B cell (primary cell): ENCODE measurements around the gene CHRNG. TPM values are rescaled to one million over a fixed set of nuclear protein-coding genes. Genes with fewer than 3 reads are reported as not detected.

ENCODE experiments used
- ATAC-seq: fragments of 200-7000 bp; cut with Tn5 transposase; one replicate; pipeline ENCODE4 v1.10.0; 2021; ENCODE audit warnings: low read depth, mild to moderate bottlenecking, moderate number of reproducible peaks, moderate library complexity
- CTCF ChIA-PET: fragments of 350-600 bp; sonication (Branson Sonifier 250); formaldehyde crosslinking; loops from one replicate; lab custom pipeline; 2021; ENCODE audit warnings: antibody characterized with exemption, inconsistent platforms; lab: Charles Lee
- POLR2A ChIA-PET: fragments of 350-600 bp; sonication (Branson Sonifier 250); formaldehyde crosslinking; loops from one replicate; lab custom pipeline; 2021; ENCODE audit warnings: antibody characterized with exemption; lab: Charles Lee
- DNase-seq: peaks from one replicate; pipeline ENCODE4 v3.0.0; 2013
- H2AFZ ChIP-seq: 2 replicates; pipeline ENCODE4 v1.6.1; 2012; ENCODE audit warnings: mild to moderate bottlenecking, low read depth, low read length; ENCODE audit not compliant: insufficient read depth, poor library complexity, severe bottlenecking
- H3K27ac ChIP-seq, 2 donors: 1 replicate in 1 of 2; 2 replicates in 1 of 2; pipeline ENCODE4 v1.5.1; 2012 to 2013; ENCODE audit warnings: low read length in 2 of 2, mild to moderate bottlenecking in 2 of 2, moderate library complexity in 1 of 2
- H3K27me3 ChIP-seq, 4 experiments: fragments of 200-600 bp in 1 of 4; sonication (generic) in 1 of 4; replicated peaks in 1 of 4; 1 replicate in 2 of 4; 2 replicates in 2 of 4; pipeline versions ENCODE4 v1.6.1 to v1.7.0; 2013 to 2016; ENCODE audit warnings: low read length in 3 of 4, mild to moderate bottlenecking in 2 of 4, mixed read lengths in 1 of 4, moderate library complexity in 1 of 4; ENCODE audit not compliant: insufficient read depth in 4 of 4, control insufficient read depth in 3 of 4; ENCODE audit errors: control extremely low read depth in 1 of 4
- H3K36me3 ChIP-seq, 2 experiments: replicated peaks in 1 of 2; 1 replicate in 1 of 2; 2 replicates in 1 of 2; pipeline versions ENCODE4 v1.6.1 to v1.7.1; 2013; ENCODE audit warnings: low read length in 1 of 2; ENCODE audit not compliant: insufficient read depth in 2 of 2, control insufficient read depth in 1 of 2; ENCODE audit errors: control extremely low read depth in 1 of 2, extremely low read depth in 1 of 2
- H3K4me1 ChIP-seq, 2 donors: fragments of 200-600 bp in 1 of 2; sonication (generic) in 1 of 2; 1 replicate in 1 of 2; 2 replicates in 1 of 2; pipeline versions ENCODE4 v1.5.1 to v1.6.1; 2013 to 2017; ENCODE audit warnings: low read length in 2 of 2; ENCODE audit not compliant: control insufficient read depth in 2 of 2, insufficient read depth in 2 of 2
- H3K4me2 ChIP-seq: replicated peaks from 2 replicates; pipeline ENCODE3; 2012; ENCODE audit warnings: mild to moderate bottlenecking, low read depth, low read length; ENCODE audit not compliant: poor library complexity, severe bottlenecking
- H3K4me3 ChIP-seq, 5 experiments: fragments of 200-600 bp in 1 of 5; sonication (generic) in 1 of 5; 1 replicate in 3 of 5; 2 replicates in 2 of 5; pipeline versions ENCODE4 v1.5.1 to v1.7.0; 2011 to 2016; ENCODE audit warnings: low read length in 4 of 5, mild to moderate bottlenecking in 4 of 5, low read depth in 2 of 5, control low read depth in 1 of 5, moderate library complexity in 1 of 5; ENCODE audit not compliant: insufficient read depth in 1 of 5; ENCODE audit errors: control extremely low read depth in 1 of 5, extremely low read depth in 1 of 5
- H3K79me2 ChIP-seq: fragments of 200-600 bp; sonication (generic); one replicate; pipeline ENCODE4 v1.6.0; 2016; ENCODE audit warnings: low read length; ENCODE audit not compliant: control insufficient read depth, insufficient read depth
- H3K9ac ChIP-seq: fragments of 200-600 bp; sonication (generic); 2 replicates; pipeline ENCODE4 v1.6.1; 2017; ENCODE audit warnings: mild to moderate bottlenecking, low read length, moderate library complexity
- H3K9me3 ChIP-seq, 3 donors: one replicate each; pipeline versions ENCODE4 v1.6.1 to v1.7.1; 2013; ENCODE audit warnings: low read length in 2 of 3; ENCODE audit not compliant: control insufficient read depth in 2 of 3, insufficient read depth in 1 of 3; ENCODE audit errors: control extremely low read depth in 1 of 3
- H4K20me1 ChIP-seq: 2 replicates; pipeline ENCODE4 v1.6.0; 2012; ENCODE audit warnings: mild to moderate bottlenecking, low read length; ENCODE audit not compliant: insufficient read depth, control insufficient read depth, poor library complexity, severe bottlenecking
- H3K27ac Mint-ChIP-seq: one replicate; pipeline ENCODE4 v1.8.0; 2021; ENCODE audit warnings: mixed read lengths
- H3K27me3 Mint-ChIP-seq: one replicate; pipeline ENCODE4 v1.8.0; 2021; ENCODE audit warnings: mixed read lengths
- H3K4me1 Mint-ChIP-seq: one replicate; pipeline ENCODE4 v1.8.0; 2021; ENCODE audit warnings: mixed read lengths
- H3K4me3 Mint-ChIP-seq: one replicate; pipeline ENCODE4 v1.8.0; 2021; ENCODE audit warnings: mixed read lengths
- H3K9me3 Mint-ChIP-seq: one replicate; pipeline ENCODE4 v1.8.0; 2022; ENCODE audit warnings: mixed read lengths; ENCODE audit not compliant: insufficient read depth
- EZH2 ChIP-seq: IDR thresholded peaks from 2 replicates; pipeline ENCODE4 v1.6.1; 2012; ENCODE audit warnings: borderline replicate concordance, low read depth, mild to moderate bottlenecking, moderate library complexity, low read length; ENCODE audit not compliant: insufficient read depth, poor library complexity, severe bottlenecking
- WGBS: methylation state at CpG from one replicate; pipeline ENCODE4 v1.1.5; 2013; ENCODE audit warnings: missing lambda C conversion rate; ENCODE audit not compliant: insufficient coverage; 5-methylcytosine and 5-hydroxymethylcytosine counted together
- intact Hi-C: fragments of 100-400 bp; cut with micrococcal nuclease; formaldehyde crosslinking; loops from one replicate; pipeline ENCODE4 v1.10.0; 2022
- polyA plus RNA-seq: library from polyadenylated mRNA; depleted of rRNA; stranded (reverse); fragments of >200 nt; gene quantifications from 2 replicates; pipeline ENCODE4 v1.2.3, GENCODE V29; 2012
- total RNA-seq, 2 donors: library from RNA; stranded (reverse); fragments of 120-200 nt in 1 of 2; gene quantifications; 1 replicate in 1 of 2; 2 replicates in 1 of 2; pipeline versions ENCODE4 v1.2.3 to v1.2.4, GENCODE V29; 2013 to 2022
- TF ChIP-seq, protein P1 (sequence below): fragments of 200-600 bp; IDR thresholded peaks from one replicate; pipeline ENCODE4 v1.8.0; 2022; ENCODE audit warnings: antibody characterized with exemption, mild to moderate bottlenecking

Gene CHRNG
- total and polyA plus RNA-seq, 2 donors (not counting 1 experiment from before 2014, with no cell fraction given) = not detected

- peaks cover 0 to 3% of the 10 kb centered on the region in 2 experiments for H3K36me3 ChIP-seq
- H3K9me3 Mint-ChIP-seq = no peaks in the 10 kb centered on the region
- POLR2A ChIA-PET = no interaction called here
- WGBS = 86% methylated on average over 17 of the region's 18 CpGs
- H3K4me2 ChIP-seq = no peak overlapping the region
- H3K27me3 Mint-ChIP-seq = no peaks in the 10 kb centered on the region
- DNase-seq (no peak), ATAC-seq (no peak)
- no peak overlapping the region for H3K27ac ChIP-seq
- H3K4me1 Mint-ChIP-seq = no peaks in the 10 kb centered on the region
- no peak overlapping the region for H3K9ac ChIP-seq
- no peak overlapping the region for H3K27ac Mint-ChIP-seq
- no peaks in the 10 kb centered on the region for H4K20me1 ChIP-seq
- peaks cover 0 to 4% (median 0%) of the 10 kb centered on the region in 3 donors for H3K9me3 ChIP-seq
- intact Hi-C loops = no loop called here
- no peak overlapping the region for H3K4me3 Mint-ChIP-seq
- no peak overlapping the region for H2AFZ ChIP-seq
- CTCF ChIA-PET = no interaction called here
- H3K4me3 ChIP-seq = no peak overlapping the region
- H3K27me3 ChIP-seq = no peaks in the 10 kb centered on the region
- TF ChIP-seq, protein P1, sequence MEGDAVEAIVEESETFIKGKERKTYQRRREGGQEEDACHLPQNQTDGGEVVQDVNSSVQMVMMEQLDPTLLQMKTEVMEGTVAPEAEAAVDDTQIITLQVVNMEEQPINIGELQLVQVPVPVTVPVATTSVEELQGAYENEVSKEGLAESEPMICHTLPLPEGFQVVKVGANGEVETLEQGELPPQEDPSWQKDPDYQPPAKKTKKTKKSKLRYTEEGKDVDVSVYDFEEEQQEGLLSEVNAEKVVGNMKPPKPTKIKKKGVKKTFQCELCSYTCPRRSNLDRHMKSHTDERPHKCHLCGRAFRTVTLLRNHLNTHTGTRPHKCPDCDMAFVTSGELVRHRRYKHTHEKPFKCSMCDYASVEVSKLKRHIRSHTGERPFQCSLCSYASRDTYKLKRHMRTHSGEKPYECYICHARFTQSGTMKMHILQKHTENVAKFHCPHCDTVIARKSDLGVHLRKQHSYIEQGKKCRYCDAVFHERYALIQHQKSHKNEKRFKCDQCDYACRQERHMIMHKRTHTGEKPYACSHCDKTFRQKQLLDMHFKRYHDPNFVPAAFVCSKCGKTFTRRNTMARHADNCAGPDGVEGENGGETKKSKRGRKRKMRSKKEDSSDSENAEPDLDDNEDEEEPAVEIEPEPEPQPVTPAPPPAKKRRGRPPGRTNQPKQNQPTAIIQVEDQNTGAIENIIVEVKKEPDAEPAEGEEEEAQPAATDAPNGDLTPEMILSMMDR = no peak
- TF ChIP-seq EZH2 = no peak
- H3K79me2 ChIP-seq = no peaks in the 10 kb centered on the region
- H3K4me1 ChIP-seq = no peaks in the 10 kb centered on the region
Observed at GRCh38 chr2:232588680-232589585, 49.4 kb downstream of the CHRNG start.

DNA sequence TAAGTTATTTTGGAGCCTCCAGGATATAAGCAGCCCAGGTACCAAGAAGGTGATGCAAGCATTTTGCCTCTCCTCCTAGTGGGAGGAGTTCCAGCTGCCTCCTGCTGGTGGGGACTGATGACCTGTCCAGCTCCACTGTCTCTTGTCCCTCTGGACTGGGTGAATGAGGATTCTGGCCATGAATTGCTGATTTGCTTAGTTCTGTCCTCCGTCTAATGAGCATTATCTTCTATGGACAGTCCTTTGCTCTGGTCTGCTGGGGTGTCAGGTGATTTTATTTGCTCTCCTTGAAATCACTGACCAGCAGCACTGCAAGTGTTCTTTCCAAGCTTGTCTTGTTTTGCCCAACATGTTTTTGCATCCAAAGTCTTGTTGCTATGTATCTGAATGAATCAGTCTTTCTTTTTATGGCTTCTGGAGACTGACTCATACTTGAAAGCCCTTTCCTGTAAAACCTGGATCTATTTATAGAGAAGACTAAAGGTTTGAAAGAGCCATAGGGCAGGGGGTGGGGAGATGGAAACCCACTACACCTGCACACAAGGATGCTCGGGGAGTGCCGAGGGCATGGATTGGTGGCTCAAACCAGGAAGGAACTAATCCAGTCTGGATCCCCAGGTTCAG, 53.4 kb downstream of the CHRNG start:
- no peaks in the 10 kb centered on the region for H3K4me1 Mint-ChIP-seq
- peaks cover 3% of the 10 kb centered on the region for H3K9me3 Mint-ChIP-seq
- no peaks in the 10 kb centered on the region for H3K27me3 Mint-ChIP-seq
- intact Hi-C loops = no loop called here
- Histone ChIP-seq H3K27ac (no peak overlapping the region), H3K9ac (no peak overlapping the region), H3K27me3 (no peaks in the 10 kb centered on the region), H4K20me1 (no peaks in the 10 kb centered on the region), H3K4me1 (no peaks in the 10 kb centered on the region), H3K36me3 (no peaks in the 10 kb centered on the region), H2AFZ (no peak overlapping the region), H3K79me2 (no peaks in the 10 kb centered on the region), H3K4me2 (no peak overlapping the region), H3K4me3 (no peak overlapping the region), H3K9me3 (peaks cover 0 to 7% (median 0%) of the 10 kb centered on the region in 3 donors)
- H3K4me3 Mint-ChIP-seq = no peak overlapping the region
- ATAC-seq (no peak), DNase-seq (no peak)
- no peak overlapping the region for H3K27ac Mint-ChIP-seq
- ChIA-PET CTCF (interaction anchor here (1.2 kb wide), 1 partner anchor 10 kb away, joined by 3 read pairs; no protein-coding TSS in a partner anchor), POLR2A (no interaction called here)
- 100% methylated on average over 1 of the region's 3 CpGs for WGBS
- TF ChIP-seq, protein P1 = no peak
- no peak for TF ChIP-seq EZH2
